Stimulated activated CD8-positive, alpha-beta memory T cell treated with anti-CD3 and anti-CD28 coated beads, Interleukin-4, amount 100 ng/mL, for 48 hours (primary cell): ENCODE measurements around the gene SDK2.
A peak's percentile ranks its signal among the peaks of the same experiment; 100 is the strongest.

Experiments used
- DNase-seq: peaks from one replicate; pipeline ENCODE4 v3.0.0-alpha.2; 2020

Gene SDK2

DNA sequence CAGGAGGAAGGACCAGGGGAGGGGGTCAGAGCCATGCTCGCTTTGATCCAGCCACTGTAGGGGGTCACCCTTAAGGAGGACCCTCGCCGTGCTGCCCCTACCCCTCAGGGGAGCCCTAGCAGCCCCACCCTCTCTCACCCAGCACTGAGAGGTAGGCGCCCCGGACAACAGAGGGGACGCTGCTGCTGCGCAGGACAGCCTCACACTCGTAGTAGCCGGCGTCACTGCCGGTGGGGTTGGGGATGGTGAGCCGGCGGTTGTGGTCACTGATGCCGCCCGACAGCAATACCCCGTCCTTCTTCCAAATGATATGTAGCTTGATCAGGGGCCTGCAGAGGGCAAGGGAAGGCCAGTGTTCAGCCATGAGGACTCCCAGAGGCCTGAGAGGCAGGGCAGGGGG is 206.4 kb downstream of the SDK2 start:
- DNase-seq: no peak

DNA sequence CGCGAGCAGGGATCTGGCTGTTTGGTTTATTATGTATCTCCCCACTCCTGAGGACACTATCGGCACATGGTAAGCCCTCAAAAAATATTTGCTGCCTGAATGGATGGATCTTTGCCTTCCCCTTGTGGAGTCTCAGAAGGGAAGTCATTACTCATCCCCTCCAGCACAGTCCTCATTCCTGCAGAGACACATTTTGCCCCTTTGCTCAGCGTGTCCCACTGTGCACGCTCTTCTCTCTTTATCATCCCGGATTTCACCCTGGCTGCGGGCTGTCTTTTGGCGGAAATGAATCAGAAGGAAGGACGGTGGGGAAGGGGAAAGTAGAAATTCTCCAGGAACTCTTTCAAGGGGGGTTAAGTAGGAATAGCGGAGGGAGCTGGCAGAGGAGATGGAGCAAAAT is 207.3 kb downstream of the SDK2 start:
- DNase-seq: no peak

DNA sequence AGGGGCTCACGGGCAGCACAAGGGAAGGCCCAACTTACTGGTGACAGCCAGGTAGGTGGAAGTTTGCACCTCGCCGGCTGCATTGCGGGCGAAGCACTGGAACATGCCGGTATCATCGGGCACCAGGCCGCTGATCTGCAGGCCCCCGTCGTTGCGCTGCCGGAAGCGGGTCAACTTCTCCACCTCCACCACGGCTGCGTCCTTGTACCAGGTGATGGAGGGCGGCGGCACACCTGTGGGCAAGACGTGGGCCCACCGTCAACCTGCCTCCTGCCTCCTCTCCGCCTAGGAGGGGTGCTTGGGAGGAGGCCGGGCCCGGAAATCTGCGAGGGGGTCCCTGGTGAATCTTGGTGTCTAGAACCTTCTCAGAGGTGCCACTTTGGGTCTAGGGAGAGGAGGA is 208.8 kb downstream of the SDK2 start:
- DNase-seq: no peak

DNA sequence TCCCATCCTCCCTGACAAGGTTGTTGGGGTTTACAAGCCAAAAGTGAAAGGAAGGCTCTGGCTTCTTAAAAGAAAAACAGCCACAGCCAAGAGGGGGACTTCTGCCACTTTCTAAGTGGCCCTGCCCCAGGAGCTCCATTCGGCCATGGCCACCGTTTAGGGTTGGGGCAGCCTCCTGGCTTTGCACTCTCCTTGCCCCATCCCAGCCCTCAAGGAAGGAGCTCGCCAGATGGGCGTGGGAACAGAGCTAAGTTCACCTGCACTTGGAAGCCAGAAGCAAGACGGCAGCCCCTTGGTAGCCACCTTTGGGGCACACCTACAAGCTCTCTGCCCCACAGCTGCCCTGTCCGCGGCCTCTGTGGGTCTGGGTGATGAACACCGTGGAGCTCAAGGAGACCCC is 210.1 kb downstream of the SDK2 start:
- DNase-seq: no peak

DNA sequence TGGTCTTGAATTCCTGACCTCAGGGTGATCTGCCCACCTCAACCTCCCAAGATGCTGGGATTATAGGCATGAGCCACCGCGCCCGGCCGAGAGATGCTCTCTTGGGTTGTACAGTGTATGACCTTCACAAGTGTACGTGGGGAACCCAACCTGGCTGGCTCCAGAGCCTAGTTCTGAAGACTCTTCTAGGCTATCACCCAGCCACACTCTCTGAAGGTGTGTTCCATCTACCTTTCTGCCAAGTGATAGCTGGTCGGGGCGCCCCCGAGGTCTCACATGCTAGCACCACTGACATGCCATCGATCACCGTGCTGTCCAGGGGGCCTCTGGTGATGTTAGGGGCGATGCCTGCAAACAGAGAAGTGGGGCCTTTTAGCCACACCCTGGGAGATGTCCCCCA is 210.7 kb downstream of the SDK2 start:
- DNase-seq: no peak

DNA sequence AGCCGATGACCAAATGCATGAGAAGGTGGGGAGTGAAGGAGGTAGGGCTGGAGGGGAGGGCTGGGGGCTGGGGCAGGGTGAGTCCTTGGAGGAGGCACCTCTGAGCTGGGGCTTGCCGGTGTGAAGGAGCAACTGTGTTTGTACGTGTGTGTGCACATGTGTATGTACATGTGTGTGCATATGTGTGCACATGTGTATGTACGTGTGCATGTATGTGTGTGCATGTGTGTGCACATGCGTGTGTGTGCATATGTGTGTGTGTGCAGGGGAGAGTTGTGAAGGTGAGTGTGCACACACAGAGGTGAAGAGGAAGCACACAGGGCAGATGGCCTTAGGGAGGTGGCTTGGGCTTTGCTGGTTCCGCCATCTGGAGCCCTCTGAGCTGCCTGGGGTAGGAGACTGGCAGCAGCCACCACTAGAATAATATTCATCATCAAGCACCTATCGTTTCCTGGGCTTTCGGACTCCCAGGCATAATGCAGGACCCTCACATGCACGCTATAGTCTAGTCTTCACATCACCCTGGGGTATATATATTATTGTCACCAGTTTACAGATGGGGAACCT is 211.5 kb downstream of the SDK2 start:
- no peak for DNase-seq

DNA sequence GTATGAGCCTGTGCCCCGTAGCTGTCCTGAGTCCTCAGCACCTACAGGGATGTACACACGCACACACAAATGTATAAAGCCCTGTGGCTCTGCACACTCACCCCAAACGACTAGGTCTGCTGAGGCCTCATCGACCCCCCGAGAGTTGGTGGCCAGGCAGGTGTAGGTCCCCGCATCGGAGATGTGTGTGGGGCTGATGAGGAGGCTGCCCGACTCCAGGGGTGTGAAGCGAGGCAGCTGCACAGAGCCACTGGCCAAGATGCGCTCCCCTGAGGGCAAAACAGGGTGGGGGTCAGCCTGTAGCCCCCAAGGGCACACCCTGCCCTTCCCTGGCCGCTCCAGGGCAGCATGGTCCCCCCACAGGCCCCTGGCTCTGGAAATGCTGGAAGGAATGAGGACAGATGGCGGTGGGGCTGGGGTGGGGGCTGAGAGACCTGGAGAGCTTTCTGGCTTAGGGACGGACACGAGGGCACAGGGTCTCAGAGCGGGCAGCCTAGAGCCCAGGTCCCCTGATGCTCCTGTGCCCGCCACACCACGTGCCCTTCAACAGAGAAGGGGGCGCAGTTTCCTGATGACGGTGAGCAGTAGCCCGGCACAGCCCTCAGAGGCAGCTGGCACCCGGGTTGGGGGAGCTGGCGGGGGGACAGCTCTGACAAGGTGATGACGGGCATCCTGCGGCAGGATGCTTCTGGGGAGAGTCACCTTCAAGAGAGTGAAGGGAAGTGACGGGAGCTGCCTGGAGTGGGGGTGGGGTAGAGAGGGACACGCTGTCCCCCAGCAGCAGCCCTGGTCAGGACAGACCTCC is 212.6 kb downstream of the SDK2 start:
- no peak for DNase-seq

DNA sequence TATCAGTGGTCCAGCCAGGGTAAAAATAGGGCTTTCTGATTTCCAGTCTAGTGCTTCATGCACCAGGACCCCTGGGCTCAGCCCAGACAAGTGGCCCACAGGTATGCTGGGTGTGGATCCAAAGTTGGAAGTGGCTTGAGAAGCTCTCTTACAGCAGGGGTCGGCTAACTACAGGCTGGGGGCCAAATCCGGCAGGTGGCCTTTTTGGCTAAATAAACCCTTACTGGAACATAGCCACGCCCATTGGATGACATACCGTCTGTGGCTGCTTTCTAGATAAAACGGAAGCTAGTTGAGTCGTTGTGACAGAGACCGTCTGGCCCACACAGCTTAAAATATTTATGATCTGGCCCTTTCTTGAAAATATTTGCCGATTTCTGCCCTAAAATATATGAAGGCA is 213.4 kb downstream of the SDK2 start:
- DNase-seq: peak; percentile 25

DNA sequence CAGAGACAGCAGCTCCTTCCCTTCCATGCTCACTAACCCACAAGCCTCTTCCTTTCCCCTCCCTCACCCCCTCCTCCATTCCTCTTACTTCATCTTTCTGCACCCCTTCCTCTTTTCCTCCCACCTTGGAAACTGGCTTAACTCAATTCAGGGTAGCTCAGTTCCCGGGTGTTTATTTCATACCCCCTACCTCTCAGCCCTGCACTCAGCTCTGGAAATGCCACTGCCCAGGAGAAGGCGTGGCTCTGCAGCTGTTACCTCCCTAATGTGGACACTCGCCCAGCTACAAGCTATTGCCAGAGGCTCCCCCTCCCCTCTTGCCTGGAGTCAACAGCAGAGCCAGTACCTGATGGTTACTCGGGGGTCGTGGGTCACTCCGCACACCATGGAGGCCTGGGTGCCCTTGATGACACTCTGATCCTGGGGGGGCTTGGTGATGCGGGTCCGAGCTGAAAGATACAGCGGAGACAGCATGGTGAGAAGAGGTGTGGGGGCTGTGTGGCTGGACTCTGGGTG is 214.0 kb downstream of the SDK2 start:
- DNase-seq: no peak

DNA sequence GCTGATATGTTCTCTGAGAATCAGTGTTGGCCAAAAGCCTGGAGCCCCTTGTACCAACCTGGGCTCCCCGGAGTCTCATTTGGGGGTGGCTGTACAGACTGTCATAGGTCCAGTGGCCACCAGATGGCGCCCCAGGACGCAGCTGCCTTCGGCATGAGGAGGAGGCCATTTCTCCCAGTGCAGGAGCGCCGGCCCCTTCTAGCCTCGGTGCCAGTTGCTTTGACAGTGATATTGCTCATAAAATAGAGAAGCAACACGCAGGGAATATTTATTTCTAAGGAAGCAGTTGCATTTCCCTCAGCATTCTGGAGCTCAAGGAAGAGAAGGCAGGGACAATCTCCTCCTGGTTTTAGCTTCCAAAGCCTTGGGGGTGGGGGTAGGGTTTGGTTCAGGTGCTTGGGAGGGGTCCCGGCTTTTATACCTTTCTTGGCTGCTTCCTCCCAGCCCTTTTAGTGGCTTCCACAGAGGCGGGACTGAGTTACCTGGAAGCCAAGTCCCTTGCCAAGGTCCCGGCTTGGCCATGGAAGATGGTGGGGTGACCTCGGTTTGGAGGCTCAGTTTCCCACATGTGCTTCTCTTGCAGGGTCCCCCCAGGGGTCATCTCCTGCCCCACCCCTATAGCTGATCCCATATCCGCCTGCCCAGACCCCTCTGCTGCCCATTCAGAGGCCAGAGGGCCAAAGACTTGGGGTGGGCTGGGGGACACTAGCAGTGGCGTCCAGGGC is 214.6 kb downstream of the SDK2 start:
- DNase-seq: peak; percentile 97

DNA sequence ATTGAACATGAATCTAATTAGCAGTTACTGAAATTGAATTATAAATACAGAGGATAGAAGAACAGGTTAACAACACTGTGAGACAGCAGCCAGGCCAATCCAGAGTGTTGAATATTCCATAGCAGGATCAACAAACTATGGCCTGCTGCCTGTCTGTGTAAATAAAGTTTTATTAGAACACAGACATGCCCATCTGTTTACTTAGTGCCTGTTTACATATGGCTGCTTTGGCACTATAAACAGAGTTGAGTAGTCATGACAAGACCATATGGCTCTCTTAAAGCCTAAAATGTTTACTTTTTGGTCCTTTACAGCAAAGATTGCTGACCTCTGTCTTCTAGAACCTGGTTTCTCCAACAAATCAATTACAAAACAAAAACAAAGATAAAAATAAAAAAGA is 217.0 kb downstream of the SDK2 start:
- DNase-seq: no peak

DNA sequence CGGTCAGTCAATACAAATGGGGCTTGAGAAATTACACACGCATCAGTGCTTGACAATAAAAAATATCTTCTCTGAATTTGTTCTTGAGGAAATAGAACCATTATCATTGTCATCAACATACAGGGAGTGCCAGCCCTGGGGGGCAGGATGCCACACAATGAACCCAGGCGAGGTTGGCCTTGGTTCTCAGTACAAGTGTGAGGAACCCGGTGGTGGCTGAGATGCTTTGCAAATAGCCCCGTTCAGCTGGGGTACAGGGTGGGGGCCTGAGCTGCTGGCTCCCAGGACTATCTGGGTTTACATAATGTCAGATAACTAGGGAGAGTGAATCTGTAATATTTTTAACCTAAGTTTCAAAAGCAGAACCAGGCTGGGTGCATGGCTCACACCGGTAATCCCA is 219.7 kb downstream of the SDK2 start:
- DNase-seq: no peak

DNA sequence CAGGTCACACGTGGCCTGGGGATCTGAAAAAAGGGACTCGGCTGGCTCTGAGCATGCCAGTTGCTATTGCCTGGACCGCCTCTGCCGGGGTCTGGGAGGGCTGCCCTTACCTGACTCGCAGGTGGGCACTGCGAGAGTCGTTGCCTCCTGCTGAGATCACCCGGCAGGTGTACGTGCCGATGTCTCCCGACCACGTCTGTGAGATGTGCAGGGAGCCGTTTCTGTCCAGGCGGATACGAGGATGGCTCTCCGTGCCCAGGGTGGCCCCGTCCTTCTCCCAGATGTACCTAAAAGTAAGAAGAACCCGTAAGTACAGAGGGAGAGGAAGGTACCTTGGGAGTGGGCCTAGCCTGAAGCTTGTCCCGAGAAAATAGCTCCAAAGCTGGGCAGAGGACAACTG is 220.4 kb downstream of the SDK2 start:
- no peak for DNase-seq

DNA sequence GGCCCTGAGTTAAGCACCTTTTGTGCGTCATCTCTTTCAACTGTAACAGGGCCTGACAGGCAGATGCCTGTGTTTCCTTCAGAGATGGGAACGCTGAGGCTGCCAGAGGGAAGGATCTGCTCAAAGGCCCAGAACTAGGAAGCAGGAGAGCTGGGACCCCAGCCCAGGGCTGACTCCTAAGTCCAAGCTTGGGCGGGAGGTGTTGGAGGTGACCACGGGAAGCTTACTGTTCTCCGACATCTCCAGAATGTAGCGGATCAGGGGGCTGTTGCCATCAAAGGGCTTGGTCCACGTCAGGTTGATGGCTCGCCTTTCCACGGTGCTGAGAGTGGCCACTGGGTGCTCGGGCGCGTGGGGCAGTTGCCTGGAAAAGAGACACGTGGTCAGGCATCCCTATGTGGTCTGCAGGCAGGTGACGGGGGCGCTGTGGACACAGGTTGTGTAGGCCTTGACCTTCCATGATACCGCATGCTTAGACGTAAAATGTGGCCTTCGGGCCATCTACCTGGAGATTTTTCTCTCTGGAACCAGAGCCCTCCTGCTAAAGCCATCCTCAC is 221.0 kb downstream of the SDK2 start:
- DNase-seq: no peak

DNA sequence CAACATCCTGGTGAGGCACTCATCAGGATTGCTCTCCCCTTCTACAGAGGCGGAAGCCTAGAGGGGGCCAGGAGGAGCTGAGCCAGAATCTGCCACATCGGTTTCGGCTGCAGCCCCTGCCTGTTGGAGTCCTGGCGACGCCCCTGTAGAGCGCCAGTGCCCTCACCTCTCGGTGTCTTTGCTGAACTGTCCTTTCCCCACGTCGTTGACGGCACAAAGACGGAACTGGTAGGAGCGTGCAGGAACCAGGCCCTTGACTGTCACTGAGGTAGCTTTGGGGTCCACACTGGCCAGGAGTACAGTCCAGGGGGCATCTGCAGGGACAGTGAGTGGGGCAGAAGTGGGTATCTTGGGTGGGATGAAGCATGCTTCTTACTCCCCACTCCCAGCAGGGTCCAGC is 222.1 kb downstream of the SDK2 start:
- DNase-seq: no peak

DNA sequence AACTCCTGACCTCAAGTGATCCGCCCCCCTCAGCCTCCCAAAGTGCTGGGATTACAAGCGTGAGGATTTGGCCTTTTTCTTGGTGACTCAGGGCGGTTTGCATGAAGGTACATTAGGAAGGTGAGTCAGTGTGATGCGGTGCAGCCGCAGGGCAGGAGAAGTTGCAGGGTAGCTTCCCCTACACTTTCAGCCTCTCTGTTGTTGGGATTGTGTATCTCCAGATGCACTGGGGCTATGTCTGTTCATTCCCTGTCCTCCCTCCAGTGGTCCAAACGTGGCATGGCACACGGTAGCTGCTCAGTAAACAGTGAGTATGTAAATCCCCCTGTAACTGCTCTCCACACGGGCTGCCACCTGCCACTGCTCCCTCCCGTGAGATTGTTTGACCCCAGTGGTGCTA is 223.3 kb downstream of the SDK2 start:
- no peak for DNase-seq

DNA sequence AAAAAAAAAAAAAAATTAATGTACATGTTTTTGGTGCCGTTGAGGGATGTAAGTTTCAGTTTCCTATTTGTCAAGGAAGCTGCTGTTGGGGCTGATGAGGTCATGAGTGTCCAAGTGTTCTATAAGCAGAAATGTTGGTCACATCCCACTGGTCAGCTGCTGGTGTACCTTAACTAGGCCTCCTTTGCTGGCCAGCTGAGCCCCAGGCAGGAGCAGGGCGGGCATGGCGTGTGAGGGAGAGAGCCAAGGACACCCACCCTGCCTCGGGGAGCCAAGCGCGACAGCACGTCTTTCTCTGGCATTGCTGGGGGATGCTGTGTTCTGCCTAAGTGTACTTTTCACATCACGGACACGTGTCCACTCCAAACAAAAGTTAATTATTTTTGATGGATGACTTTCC is 224.4 kb downstream of the SDK2 start:
- no peak for DNase-seq

DNA sequence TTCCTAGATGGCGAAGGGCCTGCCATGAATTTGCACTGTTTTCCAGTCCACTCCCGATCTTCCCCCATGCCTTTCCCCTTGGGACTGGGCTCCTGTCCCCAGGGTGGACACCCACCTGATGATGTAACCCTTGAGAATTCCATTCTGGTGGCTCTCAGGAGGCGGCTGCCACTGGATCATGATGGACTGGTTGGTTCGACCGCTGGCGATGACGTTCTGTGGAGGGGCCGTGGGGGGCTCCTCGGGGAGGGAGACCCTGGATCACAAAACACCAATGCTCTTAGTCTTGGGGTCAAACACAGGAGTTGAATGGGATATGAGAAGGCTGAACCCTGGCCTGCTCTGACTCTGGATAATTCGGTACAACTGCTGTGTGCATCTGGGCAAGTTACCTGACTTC is 225.2 kb downstream of the SDK2 start:
- no peak for DNase-seq

DNA sequence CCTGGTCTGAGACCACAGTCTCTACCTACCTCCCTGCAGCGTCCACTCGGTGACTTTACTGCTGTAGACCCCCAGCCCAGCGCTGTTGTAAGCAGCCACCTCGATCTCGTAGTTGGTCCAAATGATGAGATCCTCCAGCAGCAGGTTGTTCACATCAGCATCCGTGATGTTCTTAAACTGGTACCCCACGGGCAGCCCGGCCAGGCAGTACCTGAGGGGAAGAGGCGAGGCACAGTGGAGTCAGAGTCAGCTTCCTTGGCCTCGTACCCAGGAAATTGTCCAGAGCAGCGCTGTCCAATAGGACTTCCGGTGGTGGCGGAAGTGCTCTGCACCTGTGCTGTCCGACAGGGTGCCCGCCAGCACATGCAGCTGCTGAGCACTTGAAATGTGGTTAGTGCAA is 228.5 kb downstream of the SDK2 start:
- no peak for DNase-seq

DNA sequence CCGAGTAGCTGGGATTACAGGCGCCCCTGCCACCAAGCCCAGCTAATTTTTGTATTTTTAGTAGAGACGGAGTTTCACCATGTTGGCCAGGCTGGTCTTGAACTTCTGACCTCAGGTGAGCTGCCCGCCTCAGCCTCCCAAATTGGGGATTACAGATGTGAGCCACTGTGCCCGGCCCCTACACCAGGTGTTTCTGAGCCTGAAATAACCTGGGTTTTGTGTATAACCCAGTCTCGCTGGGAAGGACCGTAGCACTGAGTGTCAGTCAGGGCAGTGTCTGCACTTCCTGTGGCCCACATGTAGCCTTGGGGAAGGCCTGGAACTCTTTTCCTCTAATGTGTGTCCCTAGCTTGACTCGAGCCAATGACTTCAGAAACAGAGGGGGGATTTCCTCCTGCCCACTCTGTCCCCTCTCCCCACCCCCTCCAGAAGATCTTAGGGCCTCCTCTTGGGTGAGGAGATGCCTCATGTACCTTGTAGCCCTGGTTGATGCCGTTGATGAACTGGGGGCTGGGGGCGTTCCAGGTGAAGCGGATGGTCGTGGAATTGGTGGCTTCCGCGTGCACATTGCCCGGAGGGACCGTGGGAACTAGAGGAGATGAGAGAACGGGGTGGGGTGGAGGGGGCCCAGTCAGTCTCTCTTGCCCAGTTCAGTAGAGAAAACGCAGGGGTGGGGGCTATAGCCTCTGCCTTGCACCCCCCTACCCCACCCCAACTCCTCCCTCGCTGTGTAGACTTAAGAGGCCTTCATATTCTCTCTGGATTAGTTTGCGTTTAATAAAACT is 229.9 kb downstream of the SDK2 start:
- DNase-seq: no peak

DNA sequence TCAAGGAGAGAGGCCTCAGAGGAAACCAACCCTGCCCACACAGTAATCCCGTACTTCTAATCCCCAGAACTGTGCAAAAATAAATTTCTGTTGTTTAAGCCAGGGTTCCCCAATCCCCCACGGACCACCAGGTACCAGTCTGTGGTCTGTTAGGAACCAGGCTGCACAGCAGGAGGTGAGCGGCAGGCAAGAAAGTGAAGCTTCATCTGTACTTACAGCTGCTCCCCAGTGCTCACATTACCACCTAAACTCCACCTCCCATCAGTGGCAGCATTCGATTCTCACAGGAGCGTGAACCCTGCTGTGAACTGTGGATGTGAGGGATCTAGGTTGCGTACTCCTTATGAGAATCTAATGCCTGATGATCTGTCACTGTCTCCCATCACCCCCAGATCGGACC is 231.3 kb downstream of the SDK2 start:
- no peak for DNase-seq

DNA sequence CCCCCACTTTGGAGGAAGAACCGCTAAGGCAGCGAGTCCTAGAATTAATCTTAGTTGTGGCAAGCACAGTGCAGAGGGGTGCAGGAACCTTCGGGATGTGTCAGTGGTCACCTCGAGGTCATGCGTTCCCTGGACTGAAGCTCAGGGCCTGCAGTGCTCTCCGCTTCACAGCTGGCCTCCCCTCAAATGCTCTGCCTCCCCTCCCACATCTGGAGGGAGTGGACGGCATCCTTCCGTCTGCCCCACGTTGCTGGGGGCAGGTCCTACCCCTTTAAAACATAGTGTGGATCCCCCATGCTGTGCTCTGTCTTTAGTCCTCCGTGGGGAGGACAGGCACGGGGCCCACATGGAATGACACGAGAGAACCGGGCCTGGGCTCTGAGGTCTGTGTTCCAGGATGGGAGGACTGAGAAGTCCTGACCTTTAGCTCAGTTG is 232.9 kb downstream of the SDK2 start:
- no peak for DNase-seq
